Lower lobe of right lung (tissue), 2 donors: ENCODE measurements around the gene EGFL6. TPM values are rescaled to one million over a fixed set of nuclear protein-coding genes. Genes with fewer than 3 reads are reported as not detected.
"Not testable (repeated sequence)": the region's sequence is repeated elsewhere in the genome, so short reads cannot be mapped to it uniquely, and the experiment has no call there.

Experiments used
- ATAC-seq, 2 donors: fragments of 200-7000 bp; cut with Tn5 transposase; one replicate each; pipeline ENCODE4 v1.9.1; 2020 to 2022; ENCODE audit warnings: mild to moderate bottlenecking in 2 of 2, moderate library complexity in 2 of 2
- DNase-seq: peaks from one replicate; pipeline ENCODE4 v3.0.0-alpha.2; 2020
- H3K27ac ChIP-seq: fragments of 200-600 bp; one replicate; pipeline ENCODE4 v1.8.0; 2022
- H3K27me3 ChIP-seq: fragments of 200-600 bp; one replicate; pipeline ENCODE4 v1.8.0; 2022; ENCODE audit warnings: low read depth
- H3K36me3 ChIP-seq: fragments of 200-600 bp; one replicate; pipeline ENCODE4 v1.8.0; 2022; ENCODE audit warnings: mild to moderate bottlenecking
- H3K4me1 ChIP-seq: fragments of 200-600 bp; one replicate; pipeline ENCODE4 v1.8.0; 2022
- H3K4me3 ChIP-seq: fragments of 200-600 bp; one replicate; pipeline ENCODE4 v1.8.0; 2022; ENCODE audit warnings: mild to moderate bottlenecking
- H3K9me3 ChIP-seq: fragments of 200-600 bp; one replicate; pipeline ENCODE4 v1.8.0; 2022
- intact Hi-C: fragments of 100-400 bp; cut with DNase I; formaldehyde crosslinking; loops from one replicate; pipeline ENCODE4 v1.11.0; 2022
- total RNA-seq: library from RNA; stranded (reverse); fragmentation: NEBNext Ultra II Directional; extraction: Animal tissue kit (Norgen Biotek cat#: 25700); gene quantifications from one replicate; pipeline ENCODE4 v1.2.1, GENCODE V29; 2021
- TF ChIP-seq, protein P1 (sequence below): fragments of 200-600 bp; IDR thresholded peaks from one replicate; pipeline ENCODE4 v1.8.0; 2022; ENCODE audit warnings: antibody characterized with exemption, mild to moderate bottlenecking
- donor health status: DM: no; HTN: yes; CAD: no; lungs with severe emphysema.

The EGFL6 gene
- total RNA-seq, 1 donor from 2014 or later: 9.3 TPM

DNA sequence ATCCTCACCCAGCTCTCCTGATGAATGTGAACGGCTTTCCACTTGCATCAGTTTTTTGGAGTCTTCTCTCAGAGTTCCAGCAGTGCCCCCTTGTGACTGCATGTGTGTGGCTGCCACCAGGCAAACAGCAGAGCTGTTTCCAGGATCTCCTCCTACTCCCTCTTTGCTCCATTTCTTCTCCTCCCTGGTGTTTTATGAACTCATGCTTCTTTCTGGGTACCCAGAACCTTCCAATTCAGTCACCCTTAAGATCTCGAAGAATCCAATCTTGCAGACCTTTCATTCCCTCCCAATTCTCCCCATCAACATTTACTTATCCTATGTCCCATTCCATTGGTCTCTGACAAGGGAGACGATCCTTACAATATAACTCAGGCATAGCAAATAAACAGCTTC, 76.8 kb downstream of the EGFL6 start:
- H3K4me1 ChIP-seq: no peaks in the 10 kb centered on the region
- peak; percentile 50 for DNase-seq
- no peaks in the 10 kb centered on the region for H3K9me3 ChIP-seq
- no peak overlapping the region for H3K27ac ChIP-seq
- TF ChIP-seq, protein P1, sequence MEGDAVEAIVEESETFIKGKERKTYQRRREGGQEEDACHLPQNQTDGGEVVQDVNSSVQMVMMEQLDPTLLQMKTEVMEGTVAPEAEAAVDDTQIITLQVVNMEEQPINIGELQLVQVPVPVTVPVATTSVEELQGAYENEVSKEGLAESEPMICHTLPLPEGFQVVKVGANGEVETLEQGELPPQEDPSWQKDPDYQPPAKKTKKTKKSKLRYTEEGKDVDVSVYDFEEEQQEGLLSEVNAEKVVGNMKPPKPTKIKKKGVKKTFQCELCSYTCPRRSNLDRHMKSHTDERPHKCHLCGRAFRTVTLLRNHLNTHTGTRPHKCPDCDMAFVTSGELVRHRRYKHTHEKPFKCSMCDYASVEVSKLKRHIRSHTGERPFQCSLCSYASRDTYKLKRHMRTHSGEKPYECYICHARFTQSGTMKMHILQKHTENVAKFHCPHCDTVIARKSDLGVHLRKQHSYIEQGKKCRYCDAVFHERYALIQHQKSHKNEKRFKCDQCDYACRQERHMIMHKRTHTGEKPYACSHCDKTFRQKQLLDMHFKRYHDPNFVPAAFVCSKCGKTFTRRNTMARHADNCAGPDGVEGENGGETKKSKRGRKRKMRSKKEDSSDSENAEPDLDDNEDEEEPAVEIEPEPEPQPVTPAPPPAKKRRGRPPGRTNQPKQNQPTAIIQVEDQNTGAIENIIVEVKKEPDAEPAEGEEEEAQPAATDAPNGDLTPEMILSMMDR: peak; percentile 58
- intact Hi-C loops: no loop called here
- no peaks in the 10 kb centered on the region for H3K36me3 ChIP-seq
- H3K27me3 ChIP-seq: no peaks in the 10 kb centered on the region
- ATAC-seq: peak; percentile 62 to 79
- H3K4me3 ChIP-seq: no peak overlapping the region

DNA sequence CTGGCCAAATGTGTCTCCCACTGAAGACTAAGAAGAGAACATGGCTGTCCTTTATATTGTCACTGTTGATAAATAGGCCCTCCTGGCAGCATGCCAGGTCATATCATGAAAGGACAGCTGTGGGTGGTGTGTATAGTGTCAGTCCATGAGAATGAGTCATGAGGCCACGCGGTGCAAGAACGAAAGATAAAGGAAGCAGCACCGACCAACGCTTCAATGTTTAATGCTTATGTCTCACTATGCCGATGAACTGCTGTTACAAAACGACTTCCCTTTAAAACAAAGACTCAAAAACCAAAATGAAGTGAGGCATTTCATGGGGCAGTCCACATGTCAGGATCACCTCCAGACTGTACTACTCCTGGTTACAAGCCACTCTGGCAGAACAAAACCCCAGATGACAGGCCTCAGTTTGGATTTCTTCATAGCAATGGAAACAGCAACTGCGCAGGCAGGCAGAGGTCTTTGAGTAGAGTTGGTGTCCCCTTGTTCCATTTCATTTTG, 78.4 kb downstream of the EGFL6 start:
- no peaks in the 10 kb centered on the region for H3K36me3 ChIP-seq
- intact Hi-C loops: no loop called here
- H3K27ac ChIP-seq: peak overlapping the region; percentile 56
- DNase-seq: peak; percentile 69
- H3K9me3 ChIP-seq: no peaks in the 10 kb centered on the region
- peak; percentile 63 to 78 for ATAC-seq
- H3K4me3 ChIP-seq: no peak overlapping the region
- H3K27me3 ChIP-seq: no peaks in the 10 kb centered on the region
- H3K4me1 ChIP-seq: no peaks in the 10 kb centered on the region
- TF ChIP-seq, protein P1: no peak

DNA sequence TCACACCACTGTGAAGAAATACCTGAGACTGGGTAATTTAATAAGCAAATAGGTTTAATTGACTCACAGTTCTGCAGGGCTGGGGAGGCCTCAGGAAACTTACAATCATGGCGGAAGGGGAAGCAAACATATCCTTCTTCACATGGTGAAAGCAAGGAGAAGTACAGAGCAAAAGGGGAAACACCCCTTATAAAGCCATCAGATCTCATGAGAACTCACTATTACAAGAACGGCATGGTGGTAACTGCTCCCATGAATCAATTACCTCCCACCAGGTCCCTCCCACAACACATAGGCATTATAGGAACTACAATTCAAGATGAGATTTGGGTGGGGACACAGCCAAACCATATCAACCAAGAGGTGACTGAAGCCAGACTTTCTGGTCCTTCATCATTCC, 78.9 kb downstream of the EGFL6 start:
- DNase-seq, H3K36me3 ChIP-seq, ATAC-seq, H3K4me1 ChIP-seq, H3K27me3 ChIP-seq, intact Hi-C loops, H3K9me3 ChIP-seq, H3K4me3 ChIP-seq: not testable (repeated sequence)
- peak overlapping the region; percentile 56 for H3K27ac ChIP-seq

DNA sequence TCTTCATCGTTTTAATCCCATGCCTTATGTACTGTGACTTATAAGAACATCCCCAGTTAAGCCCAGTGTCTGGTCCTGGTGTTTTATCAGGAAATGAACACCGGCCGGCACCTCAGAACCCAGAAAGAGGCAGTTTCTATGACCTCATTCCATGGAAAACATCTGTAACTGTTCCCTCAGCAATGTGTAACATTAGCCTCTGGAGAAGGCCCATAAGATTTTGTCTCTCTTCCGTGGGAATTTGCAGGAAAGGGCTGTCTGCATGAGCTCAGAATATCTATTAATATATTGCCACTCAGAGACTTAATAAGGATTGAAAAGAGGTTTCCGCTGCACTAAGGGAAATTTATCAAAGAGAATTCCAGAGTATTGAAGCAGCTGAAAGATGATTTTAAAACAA, 80.4 kb downstream of the EGFL6 start:
- Histone ChIP-seq H3K27me3 (no peaks in the 10 kb centered on the region), H3K36me3 (no peaks in the 10 kb centered on the region), H3K4me3 (no peak overlapping the region), H3K4me1 (peaks cover 7% of the 10 kb centered on the region), H3K27ac (no peak overlapping the region), H3K9me3 (no peaks in the 10 kb centered on the region)
- TF ChIP-seq, protein P1: no peak
- ATAC-seq: no peak
- intact Hi-C loops: no loop called here
- DNase-seq: no peak

DNA sequence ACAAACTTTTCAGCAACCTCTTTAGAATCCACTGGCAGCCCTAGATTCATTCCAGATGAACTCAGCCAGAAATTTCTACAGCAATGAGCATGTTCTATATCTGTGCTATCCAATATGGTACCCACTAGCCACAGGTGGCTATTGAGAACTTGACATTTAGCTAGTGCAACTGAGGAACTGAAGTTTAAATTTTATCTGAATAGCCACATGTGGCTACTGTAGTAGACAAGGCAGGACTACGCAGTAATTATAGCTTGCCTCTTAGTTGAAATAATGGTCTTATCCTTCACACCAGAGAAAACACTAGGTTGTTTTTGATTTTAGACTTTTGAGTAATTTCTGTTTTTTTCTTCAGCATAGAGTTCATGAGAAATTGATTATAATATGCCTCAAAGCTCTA, 80.9 kb downstream of the EGFL6 start:
- H3K4me3 ChIP-seq: no peak overlapping the region
- H3K27me3 ChIP-seq: no peaks in the 10 kb centered on the region
- TF ChIP-seq, protein P1: no peak
- H3K9me3 ChIP-seq: no peaks in the 10 kb centered on the region
- DNase-seq (no peak), ATAC-seq (no peak)
- H3K27ac ChIP-seq: no peak overlapping the region
- intact Hi-C loops: no loop called here
- peaks cover 7% of the 10 kb centered on the region for H3K4me1 ChIP-seq
- no peaks in the 10 kb centered on the region for H3K36me3 ChIP-seq

DNA sequence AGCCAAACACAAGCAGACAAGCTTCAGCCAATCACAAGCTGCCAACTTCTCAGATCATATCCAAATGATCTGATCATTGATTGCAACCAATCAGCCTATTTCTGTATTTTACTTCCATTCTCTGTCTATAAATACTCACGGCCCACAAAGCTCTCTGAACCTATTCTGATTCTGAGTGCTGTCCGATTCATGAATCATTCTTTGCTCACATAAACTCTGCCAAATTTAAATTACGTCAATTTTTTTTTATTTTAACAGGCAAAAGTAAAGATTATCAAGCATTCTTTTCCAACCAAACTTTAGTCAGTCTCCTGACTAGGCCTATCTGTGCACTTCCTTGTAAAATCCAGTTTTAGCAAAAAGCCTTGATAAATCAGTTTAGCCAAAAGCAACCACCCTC, 81.7 kb downstream of the EGFL6 start:
- peaks cover 7% of the 10 kb centered on the region for H3K4me1 ChIP-seq
- DNase-seq (no peak), ATAC-seq (no peak)
- no peaks in the 10 kb centered on the region for H3K9me3 ChIP-seq
- H3K27me3 ChIP-seq: no peaks in the 10 kb centered on the region
- H3K36me3 ChIP-seq: no peaks in the 10 kb centered on the region
- TF ChIP-seq, protein P1: no peak
- intact Hi-C loops: no loop called here
- no peak overlapping the region for H3K27ac ChIP-seq
- H3K4me3 ChIP-seq: no peak overlapping the region
